Sigmoid colon (tissue), 4 donors: Measurements from ENCODE around the gene ABCA9.

Source experiments
- EP300 ChIP-seq, 4 donors: sonication (generic); formaldehyde crosslinking; IDR thresholded peaks; one replicate each; pipeline ENCODE4 v1.6.1; 2017; ENCODE audit warnings: antibody characterized with exemption in 4 of 4
- POLR2A ChIP-seq, 2 donors: fragments of 450-650 bp; IDR thresholded peaks; one replicate each; pipeline ENCODE4 v1.6.1; 2016; ENCODE audit warnings: antibody characterized with exemption in 2 of 2, mild to moderate bottlenecking in 2 of 2, moderate library complexity in 2 of 2
- TF ChIP-seq, protein P1 (sequence below), 4 experiments: fragments of 450-650 bp in 3 of 4; fragments of 200-600 bp in 1 of 4; IDR thresholded peaks; one replicate each; pipeline ENCODE4 v1.5.1; 2016 to 2019; ENCODE audit warnings: antibody characterized with exemption in 4 of 4, mild to moderate bottlenecking in 3 of 4, moderate library complexity in 2 of 4

DNA sequence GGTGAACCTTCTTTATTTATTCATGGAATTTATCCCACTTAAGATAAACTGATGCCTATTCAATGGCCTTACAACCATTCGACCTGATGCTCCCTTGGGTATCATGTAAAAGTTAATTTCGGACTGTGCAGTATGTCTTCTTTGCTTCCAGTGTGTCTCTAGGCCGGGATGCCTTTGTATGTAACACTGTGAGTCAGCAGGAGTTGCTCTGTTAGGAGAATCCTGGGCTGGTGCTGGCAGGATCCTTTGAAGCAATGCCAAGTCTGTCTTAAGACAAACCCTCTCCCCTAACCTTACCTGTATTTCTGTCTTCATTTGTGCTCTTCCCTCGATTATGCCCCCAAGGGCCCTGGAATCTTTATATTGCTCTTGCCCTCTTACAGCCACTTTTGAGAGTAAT, 67.6 kb downstream of the ABCA9 start:
- TF ChIP-seq POLR2A (IDR thresholded peaks at IDR 0.05) (no peak), EP300 (IDR thresholded peaks at IDR 0.05) (no peak)
- TF ChIP-seq, protein P1, sequence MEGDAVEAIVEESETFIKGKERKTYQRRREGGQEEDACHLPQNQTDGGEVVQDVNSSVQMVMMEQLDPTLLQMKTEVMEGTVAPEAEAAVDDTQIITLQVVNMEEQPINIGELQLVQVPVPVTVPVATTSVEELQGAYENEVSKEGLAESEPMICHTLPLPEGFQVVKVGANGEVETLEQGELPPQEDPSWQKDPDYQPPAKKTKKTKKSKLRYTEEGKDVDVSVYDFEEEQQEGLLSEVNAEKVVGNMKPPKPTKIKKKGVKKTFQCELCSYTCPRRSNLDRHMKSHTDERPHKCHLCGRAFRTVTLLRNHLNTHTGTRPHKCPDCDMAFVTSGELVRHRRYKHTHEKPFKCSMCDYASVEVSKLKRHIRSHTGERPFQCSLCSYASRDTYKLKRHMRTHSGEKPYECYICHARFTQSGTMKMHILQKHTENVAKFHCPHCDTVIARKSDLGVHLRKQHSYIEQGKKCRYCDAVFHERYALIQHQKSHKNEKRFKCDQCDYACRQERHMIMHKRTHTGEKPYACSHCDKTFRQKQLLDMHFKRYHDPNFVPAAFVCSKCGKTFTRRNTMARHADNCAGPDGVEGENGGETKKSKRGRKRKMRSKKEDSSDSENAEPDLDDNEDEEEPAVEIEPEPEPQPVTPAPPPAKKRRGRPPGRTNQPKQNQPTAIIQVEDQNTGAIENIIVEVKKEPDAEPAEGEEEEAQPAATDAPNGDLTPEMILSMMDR (IDR thresholded peaks at IDR 0.05), result no peak
